HG02763 (cell line): ENCODE data around the gene EXOC6B.
"Not testable (repeated sequence)": the region's sequence is repeated elsewhere in the genome, so short reads cannot be mapped to it uniquely, and the experiment has no call there.

ENCODE experiments used
- ATAC-seq: cut with Tn5 transposase; IDR thresholded peaks from one replicate; pipeline ENCODE4 v1.9.1; 2021; ENCODE audit warnings: mild to moderate bottlenecking, moderate library complexity; ENCODE audit not compliant: unreplicated experiment

The EXOC6B gene

DNA sequence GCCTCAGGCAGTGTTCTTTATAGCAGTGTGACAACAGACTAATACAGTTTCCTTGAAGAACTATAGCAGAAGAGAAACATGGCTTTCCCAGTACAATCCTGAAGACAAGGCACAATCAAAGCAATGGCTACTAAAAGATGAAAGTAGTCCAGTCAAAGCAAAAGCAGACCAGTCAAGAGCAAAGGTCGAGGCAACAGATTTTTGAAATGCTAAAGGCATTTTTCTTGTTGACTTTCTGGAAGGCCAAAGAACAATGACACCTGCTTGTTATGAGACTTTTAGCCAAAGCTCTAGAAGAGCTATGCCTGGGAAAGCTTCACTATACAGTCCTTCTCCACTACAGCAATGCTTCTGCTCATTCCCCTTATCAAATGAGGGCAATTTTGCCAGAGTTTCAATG lies 269.9 kb downstream of the EXOC6B start:
- ATAC-seq: no peak

GRCh38 chr2:72555363-72555762 lies 270.5 kb downstream of the EXOC6B start:
- not testable (repeated sequence) for ATAC-seq

GRCh38 chr2:72554910-72555309 lies 270.9 kb downstream of the EXOC6B start:
- not testable (repeated sequence) for ATAC-seq

DNA sequence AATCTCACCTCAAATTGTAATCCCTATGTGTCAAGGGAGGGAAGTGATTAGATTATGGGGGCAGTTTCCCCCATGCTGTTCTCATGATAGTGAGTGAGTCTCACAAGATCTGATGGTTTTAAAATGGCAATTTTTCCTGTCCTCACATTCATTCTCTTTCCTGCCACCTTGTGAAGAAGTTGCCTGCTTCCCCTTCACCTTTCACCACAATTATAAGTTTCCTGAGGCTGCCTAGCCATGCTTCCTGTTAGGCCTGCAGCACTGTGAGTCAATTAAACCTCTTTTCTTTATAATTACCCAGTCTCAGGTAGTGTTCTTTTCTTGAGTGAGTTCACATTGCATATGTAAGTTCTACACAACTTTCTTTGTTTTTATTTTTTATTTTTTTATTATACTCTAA lies 271.5 kb downstream of the EXOC6B start:
- no peak for ATAC-seq

DNA sequence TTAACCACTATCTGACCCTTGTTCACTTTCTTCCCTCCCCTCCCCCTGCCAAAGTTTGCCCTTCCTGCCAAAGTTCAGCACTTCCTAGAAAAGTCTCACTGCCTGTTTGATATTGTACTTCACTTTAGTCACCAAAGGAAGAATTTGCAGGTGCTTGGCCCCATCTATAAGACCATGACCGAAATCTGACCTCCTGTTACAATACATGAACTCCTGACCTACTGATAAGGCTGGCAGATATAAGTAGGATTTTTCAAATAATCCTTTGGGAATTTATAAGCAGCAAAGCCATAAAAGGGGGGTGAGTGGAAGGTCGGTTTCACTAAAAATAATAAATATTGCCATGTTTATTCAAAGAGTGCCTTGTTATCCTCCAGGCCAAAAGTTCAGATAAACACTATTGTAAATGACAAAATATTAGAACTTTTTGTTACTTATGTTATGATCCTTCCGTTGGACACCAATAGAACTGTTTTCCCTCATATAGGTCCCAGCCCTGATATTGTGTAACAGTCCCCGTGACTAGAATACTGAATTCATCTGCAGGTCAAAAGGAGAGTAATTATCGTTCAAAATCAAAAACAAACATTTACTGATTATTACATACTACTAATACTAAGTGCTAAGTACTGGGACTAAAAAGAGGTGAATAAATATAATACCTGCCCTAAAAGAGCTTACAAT lies 277.6 kb downstream of the EXOC6B start:
- ATAC-seq: no peak

GRCh38 chr2:72545790-72546189 lies 280.0 kb downstream of the EXOC6B start:
- no peak for ATAC-seq

DNA sequence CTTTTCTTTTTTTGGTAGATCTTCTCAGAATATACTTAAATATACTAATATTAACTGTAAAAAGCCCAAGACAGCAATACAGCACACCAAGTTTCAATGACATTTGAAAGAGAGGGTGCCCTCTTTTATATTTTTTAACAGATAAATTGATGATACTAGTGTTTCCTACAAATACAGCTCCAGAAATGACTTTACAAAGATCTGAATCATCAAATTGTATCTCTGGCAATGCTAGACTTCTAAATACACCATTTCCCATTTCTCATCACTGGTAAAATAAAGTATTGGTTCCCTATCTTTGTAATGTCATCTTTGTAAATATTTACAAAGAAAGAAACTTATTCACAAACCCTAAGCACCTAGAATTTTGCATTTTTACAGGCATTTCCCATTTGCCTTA lies 281.3 kb downstream of the EXOC6B start:
- ATAC-seq: no peak

DNA sequence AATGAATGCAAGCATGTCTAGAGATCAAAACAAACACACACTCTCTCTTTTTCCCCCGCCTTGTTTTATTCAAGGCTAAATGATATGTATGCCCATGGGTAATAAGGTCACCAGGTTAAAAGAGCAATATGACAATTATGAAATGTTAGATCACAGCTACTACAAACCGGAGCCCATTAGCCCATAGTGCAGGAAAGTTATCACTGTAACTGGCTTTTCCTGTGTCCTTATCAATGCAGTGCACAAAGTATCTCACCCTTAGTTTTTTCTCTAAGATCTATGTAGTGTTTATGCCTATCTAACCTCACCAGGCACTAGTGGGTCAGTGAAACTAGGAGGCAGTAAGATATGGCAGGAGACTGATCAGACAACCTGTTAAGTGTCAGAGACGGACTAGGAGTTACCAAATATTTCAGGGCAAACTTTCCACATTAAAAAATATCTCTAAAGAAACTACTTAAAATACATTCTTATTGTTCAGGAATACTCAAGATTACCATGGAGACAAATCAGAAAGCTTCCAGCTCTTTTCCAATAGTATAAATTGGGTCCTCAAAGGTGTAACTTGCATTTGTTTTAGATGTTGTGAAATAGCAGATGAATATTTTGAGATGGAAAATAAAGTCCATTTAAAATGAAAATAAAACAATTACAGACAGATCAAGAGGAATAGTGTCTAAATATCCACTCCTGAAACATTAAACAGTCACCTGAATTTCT lies 282.2 kb downstream of the EXOC6B start:
- no peak for ATAC-seq

DNA sequence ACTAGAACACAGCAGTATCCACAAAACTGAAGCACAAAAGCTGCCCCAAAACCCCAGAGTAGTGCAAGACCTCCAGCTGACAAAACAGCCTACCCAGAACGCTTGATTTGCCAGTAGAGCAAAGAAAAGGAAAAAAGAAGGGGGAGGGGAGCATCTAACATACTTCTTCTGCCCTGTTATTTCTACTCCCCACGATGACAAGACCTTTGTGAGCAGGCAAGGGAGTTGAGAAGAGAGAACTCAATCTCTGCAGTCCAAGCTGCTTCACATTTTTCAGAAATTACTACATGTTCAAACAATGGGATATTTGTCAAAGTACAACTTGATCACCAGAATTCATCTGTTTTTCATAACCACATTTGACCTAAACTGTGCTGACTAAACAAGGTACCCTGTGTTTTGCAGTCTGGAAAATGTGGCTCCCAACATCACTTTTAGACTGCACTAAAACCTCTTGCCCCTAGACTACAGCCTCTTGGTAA lies 286.7 kb downstream of the EXOC6B start:
- ATAC-seq: no peak

DNA sequence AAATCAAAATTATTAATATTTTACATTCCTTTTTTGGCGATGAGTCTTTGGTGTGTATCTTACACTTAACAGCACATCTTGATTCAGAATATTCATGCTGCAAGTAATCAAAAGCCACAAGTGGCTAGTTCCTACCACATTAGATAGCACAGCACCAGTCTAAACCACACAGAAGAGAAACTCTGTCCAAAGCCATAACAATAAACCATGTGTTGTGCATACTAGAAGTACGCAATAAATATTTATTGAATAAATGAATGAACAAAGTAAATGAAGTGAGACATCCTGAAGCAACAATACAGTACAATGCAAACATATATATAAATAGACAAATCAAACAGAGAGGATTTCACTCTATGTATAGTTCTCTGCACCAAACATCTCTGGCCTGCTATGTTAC lies 287.3 kb downstream of the EXOC6B start:
- no peak for ATAC-seq

DNA sequence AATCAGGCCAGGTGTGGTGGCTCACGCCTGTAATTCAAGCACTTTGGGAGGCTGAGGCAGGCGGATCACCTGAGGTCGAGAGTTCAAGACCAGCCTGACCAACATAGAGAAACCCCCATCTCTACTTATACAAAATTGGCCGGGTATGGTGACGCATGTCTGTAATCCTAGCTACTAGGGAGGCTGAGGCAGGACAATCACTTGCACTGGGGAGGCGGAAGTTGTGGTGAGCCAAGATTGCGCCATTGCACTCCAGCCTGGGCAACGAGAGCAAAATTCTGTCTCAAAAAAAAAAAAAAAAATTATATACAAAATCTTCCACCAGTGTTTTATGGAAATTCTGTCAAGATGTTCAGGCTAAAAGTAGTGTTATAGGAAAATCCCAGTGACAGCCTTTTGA lies 290.2 kb downstream of the EXOC6B start:
- not testable (repeated sequence) for ATAC-seq

- ATAC-seq: no peak
Measured at GRCh38 chr2:72533765-72534164, 292.1 kb downstream of the EXOC6B start.

GRCh38 chr2:72527424-72527823 lies 298.4 kb downstream of the EXOC6B start:
- ATAC-seq: no peak

DNA sequence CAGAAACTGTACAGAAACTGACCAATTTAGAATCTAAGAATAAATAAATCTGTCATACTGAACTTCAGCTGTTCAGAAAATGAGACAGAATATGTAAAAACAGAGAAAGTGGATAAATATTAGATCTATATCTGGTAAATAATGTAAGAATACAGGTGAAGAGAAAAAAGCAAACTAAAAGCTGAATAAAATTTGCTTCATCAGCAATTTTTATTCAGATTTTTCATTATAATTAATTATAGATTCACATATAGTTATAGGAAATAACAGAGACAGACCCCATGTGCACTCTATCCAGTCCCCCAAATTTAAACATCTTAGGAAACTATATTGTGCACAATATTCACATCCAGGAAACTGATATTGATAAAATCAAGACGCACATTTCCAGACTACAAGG lies 299.2 kb downstream of the EXOC6B start:
- no peak for ATAC-seq

DNA sequence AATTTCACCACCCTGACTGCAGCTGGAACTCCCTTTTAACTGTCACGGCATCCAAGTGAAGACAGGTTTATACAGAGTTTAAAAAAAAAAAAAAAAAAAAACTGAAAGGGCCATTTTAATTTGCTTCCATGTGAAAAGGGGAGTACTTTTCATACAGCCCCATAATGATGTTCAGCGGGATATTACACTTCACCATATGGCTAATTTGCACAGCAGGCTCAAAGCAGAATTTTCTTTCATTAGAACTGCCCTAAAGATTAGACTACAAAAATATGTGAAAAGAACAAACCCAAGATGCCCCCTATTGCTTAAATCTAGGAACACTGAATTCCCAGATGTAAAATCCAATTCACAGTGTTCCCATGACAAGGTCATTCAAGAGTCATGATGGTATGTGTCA lies 301.8 kb downstream of the EXOC6B start:
- no peak for ATAC-seq

DNA sequence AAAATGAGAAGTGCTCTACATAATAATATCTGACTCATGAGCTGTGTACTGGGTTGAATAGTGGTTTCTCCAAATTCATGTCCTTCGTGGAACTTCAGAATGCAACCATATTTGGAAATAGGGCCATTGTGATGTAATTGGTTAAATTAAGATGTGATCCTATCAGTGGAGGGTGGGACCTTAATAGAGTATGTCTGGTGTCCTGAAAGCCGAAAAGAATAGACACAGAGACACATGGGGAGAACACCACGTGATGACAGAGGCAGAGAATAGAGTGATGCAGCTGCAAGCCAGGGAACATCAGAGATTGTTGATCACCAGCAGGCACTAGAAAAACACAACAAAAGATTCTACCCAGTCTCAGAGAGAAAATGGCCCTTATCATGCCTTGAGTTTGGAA lies 310.1 kb downstream of the EXOC6B start:
- ATAC-seq: no peak

DNA sequence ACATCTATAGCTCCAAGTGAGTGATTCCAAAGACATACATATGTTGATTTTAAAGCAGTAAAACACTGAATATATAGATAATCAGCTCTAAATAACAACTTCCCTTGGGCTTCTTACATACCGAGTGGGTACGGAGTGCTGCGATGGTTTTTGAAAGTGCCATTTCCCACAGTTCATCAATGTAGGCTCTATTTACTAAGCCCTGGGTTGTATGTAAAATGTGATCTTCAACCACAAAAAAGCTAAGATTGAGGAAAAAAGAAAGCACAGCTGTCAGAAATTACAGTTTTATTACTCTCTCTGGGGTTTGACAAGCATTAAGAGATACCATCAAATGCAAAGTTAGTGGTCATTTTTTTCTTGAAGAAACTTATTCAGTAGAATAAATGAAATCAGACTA lies 312.8 kb downstream of the EXOC6B start:
- ATAC-seq: no peak

DNA sequence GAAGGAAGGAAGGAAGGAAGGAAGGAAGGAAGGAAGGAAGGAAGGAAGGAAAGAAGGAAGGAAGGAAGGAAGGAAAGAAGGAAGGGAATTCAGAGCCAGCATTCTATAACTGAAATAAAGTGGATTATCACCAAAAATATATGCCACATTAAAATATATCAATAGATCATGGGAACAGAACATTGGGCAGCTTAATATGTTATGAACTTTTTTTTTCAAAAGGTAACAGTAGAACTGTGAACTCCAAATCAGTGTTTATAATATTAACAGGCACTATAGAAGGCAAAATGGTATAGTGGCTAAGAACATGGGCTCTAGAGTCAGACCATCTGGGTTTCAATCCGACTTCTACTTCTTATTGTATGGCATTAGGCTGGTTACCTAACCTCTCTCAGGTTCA lies 313.5 kb downstream of the EXOC6B start:
- ATAC-seq: no peak

- no peak for ATAC-seq
Measured at GRCh38 chr2:72511906-72512305, 313.9 kb downstream of the EXOC6B start.

GRCh38 chr2:72497763-72498162 lies 328.1 kb downstream of the EXOC6B start:
- ATAC-seq: no peak

GRCh38 chr2:72496479-72496878 lies 329.4 kb downstream of the EXOC6B start:
- no peak for ATAC-seq

- no peak for ATAC-seq
Measured at GRCh38 chr2:72494392-72494791, 331.4 kb downstream of the EXOC6B start.
